Thoracic aorta (tissue), 2 donors: ENCODE measurements around the gene TBC1D8. TPM values are rescaled to one million over a fixed set of nuclear protein-coding genes. Genes with fewer than 3 reads are reported as not detected.

Source experiments
- ATAC-seq: fragments of 150-250 bp; one replicate; pipeline ENCODE4 v1.8.0; 2017; ENCODE audit warnings: low read depth; ENCODE audit not compliant: insufficient number of reproducible peaks, low FRiP score
- DNase-seq: peaks from one replicate; pipeline ENCODE4 v3.0.0-alpha.2; 2020; ENCODE audit warnings: low spot score
- H3K27ac ChIP-seq, 2 donors: fragments of 200-600 bp; sonication (generic); 1 replicate in 1 of 2; 2 replicates in 1 of 2; pipeline ENCODE4 v1.5.1; 2016; ENCODE audit warnings: mild to moderate bottlenecking in 2 of 2, moderate library complexity in 2 of 2
- H3K27me3 ChIP-seq: fragments of 200-600 bp; sonication (generic); replicated peaks from 2 replicates; pipeline ENCODE4 v1.6.0; 2016; ENCODE audit warnings: mild to moderate bottlenecking; ENCODE audit not compliant: insufficient read depth
- H3K36me3 ChIP-seq: fragments of 200-600 bp; sonication (generic); one replicate; pipeline ENCODE4 v1.5.1; 2016
- H3K4me1 ChIP-seq, 2 donors: fragments of 200-600 bp; sonication (generic); 1 replicate in 1 of 2; 2 replicates in 1 of 2; pipeline versions ENCODE4 v1.5.1 to v1.6.0; 2016; ENCODE audit warnings: low read depth in 2 of 2, mild to moderate bottlenecking in 1 of 2; ENCODE audit not compliant: control insufficient read depth in 1 of 2
- H3K4me3 ChIP-seq: fragments of 200-600 bp; sonication (generic); 2 replicates; pipeline ENCODE4 v1.5.1; 2016; ENCODE audit warnings: mild to moderate bottlenecking
- H3K9me3 ChIP-seq: fragments of 200-600 bp; sonication (generic); 2 replicates; pipeline ENCODE4 v1.5.1; 2016
- CTCF ChIP-seq: fragments of 200-600 bp; sonication (generic); IDR thresholded peaks from one replicate; pipeline ENCODE4 v1.5.1; 2019; ENCODE audit warnings: antibody characterized with exemption
- total RNA-seq, 2 donors: library from RNA; depleted of rRNA; stranded (reverse); fragments of >200 nt; gene quantifications; one replicate each; pipeline versions ENCODE4 v1.1.0 to v1.2.3, GENCODE V29; 2016

The TBC1D8 gene
- total RNA-seq, 2 donors from 2014 or later, result 47.4 to 62.0 TPM

- Histone ChIP-seq H3K9me3 (peaks cover 1% of the 10 kb centered on the region), H3K27ac (no peak overlapping the region), H3K27me3 (no peaks in the 10 kb centered on the region), H3K4me1 (peaks cover 0 to 8% of the 10 kb centered on the region in 2 donors), H3K4me3 (no peak overlapping the region), H3K36me3 (no peaks in the 10 kb centered on the region)
- DNase-seq (no peak), ATAC-seq (no peak)
- no peak for TF ChIP-seq CTCF
These were observed 11.6 kb upstream of the TBC1D8 start for GRCh38 chr2:101162561-101163330.

- no peak for DNase-seq
- ATAC-seq, result no peak
- Histone ChIP-seq H3K27ac (no peak overlapping the region), H3K9me3 (no peaks in the 10 kb centered on the region), H3K36me3 (no peaks in the 10 kb centered on the region), H3K27me3 (no peaks in the 10 kb centered on the region), H3K4me3 (no peak overlapping the region), H3K4me1 (peaks cover 0 to 8% of the 10 kb centered on the region in 2 donors)
- TF ChIP-seq CTCF, result no peak
These were observed 10.5 kb upstream of the TBC1D8 start for GRCh38 chr2:101161658-101162057.

- H3K36me3 ChIP-seq, result no peaks in the 10 kb centered on the region
- H3K4me1 ChIP-seq, result peaks cover 0 to 8% of the 10 kb centered on the region in 2 donors
- H3K4me3 ChIP-seq, result no peak overlapping the region
- H3K27me3 ChIP-seq, result no peaks in the 10 kb centered on the region
- no peaks in the 10 kb centered on the region for H3K9me3 ChIP-seq
- DNase-seq (no peak), ATAC-seq (peak; percentile 50)
- H3K27ac ChIP-seq, result no peak overlapping the region
- no peak for TF ChIP-seq CTCF
These were observed 9.3 kb upstream of the TBC1D8 start for GRCh38 chr2:101160454-101160853.

GRCh38 chr2:101159526-101159925 lies 8.3 kb upstream of the TBC1D8 start:
- Histone ChIP-seq H3K27ac (no peak overlapping the region), H3K9me3 (no peaks in the 10 kb centered on the region), H3K4me1 (peaks cover 0 to 8% of the 10 kb centered on the region in 2 donors), H3K27me3 (no peaks in the 10 kb centered on the region), H3K4me3 (no peak overlapping the region), H3K36me3 (no peaks in the 10 kb centered on the region)
- TF ChIP-seq CTCF, result no peak
- DNase-seq, result no peak
- no peak for ATAC-seq

GRCh38 chr2:101157272-101157671 lies 6.1 kb upstream of the TBC1D8 start:
- ATAC-seq (no peak), DNase-seq (no peak)
- Histone ChIP-seq H3K27ac (no peak overlapping the region), H3K36me3 (no peaks in the 10 kb centered on the region), H3K4me1 (peaks cover 8 to 16% of the 10 kb centered on the region in 2 donors), H3K27me3 (no peaks in the 10 kb centered on the region), H3K9me3 (no peaks in the 10 kb centered on the region), H3K4me3 (no peak overlapping the region)
- no peak for TF ChIP-seq CTCF
